H1 (cell line): ENCODE data around the gene HMGN3.

Source experiments
- EP300 ChIP-seq, 2 experiments: IDR thresholded peaks; 1 replicate in 1 of 2; 2 replicates in 1 of 2; pipeline ENCODE4 v1.6.1; 2011 to 2012; ENCODE audit warnings: low read depth in 2 of 2, low read length in 2 of 2, mild to moderate bottlenecking in 2 of 2, borderline replicate concordance in 1 of 2, inconsistent platforms in 1 of 2, moderate library complexity in 1 of 2
- EZH2 ChIP-seq: fragments of 200-600 bp; sonication (generic); IDR thresholded peaks from 2 replicates; pipeline ENCODE4 v1.7.1; 2012; ENCODE audit warnings: low read depth, mild to moderate bottlenecking, moderate library complexity, low read length, inconsistent platforms; ENCODE audit not compliant: severe bottlenecking
- GABPA ChIP-seq: IDR thresholded peaks from 2 replicates; pipeline ENCODE4 v1.6.1; 2011; ENCODE audit warnings: mild to moderate bottlenecking, low read length, moderate library complexity, borderline replicate concordance; ENCODE audit not compliant: insufficient read depth
- HDAC6 ChIP-seq: IDR thresholded peaks from one replicate; pipeline ENCODE4 v1.7.1; 2012; ENCODE audit warnings: low read depth, mild to moderate bottlenecking, inconsistent platforms, low read length, moderate library complexity
- JUN ChIP-seq: IDR thresholded peaks from 2 replicates; pipeline ENCODE4 v1.6.1; 2011; ENCODE audit warnings: low read depth, mild to moderate bottlenecking, improper control_type of control experiment, low read length
- MAFK ChIP-seq: IDR thresholded peaks from 2 replicates; pipeline ENCODE4 v1.6.1; 2012; ENCODE audit warnings: low read depth, mild to moderate bottlenecking, improper control_type of control experiment, low read length
- MAX ChIP-seq: IDR thresholded peaks from 2 replicates; pipeline ENCODE4 v1.6.1; 2012; ENCODE audit warnings: inconsistent platforms
- NANOG ChIP-seq: IDR thresholded peaks from 2 replicates; pipeline ENCODE4 v1.6.1; 2011; ENCODE audit warnings: low read length, low read depth, mild to moderate bottlenecking, inconsistent platforms; ENCODE audit not compliant: insufficient read depth, poor library complexity, severe bottlenecking
- POLR2A ChIP-seq, 2 experiments: IDR thresholded peaks; 1 replicate in 1 of 2; 2 replicates in 1 of 2; pipeline ENCODE4 v1.6.1; 2011; ENCODE audit warnings: low read depth in 2 of 2, low read length in 2 of 2, mild to moderate bottlenecking in 2 of 2; ENCODE audit errors: control extremely low read depth in 1 of 2
- SRF ChIP-seq: IDR thresholded peaks from 2 replicates; pipeline ENCODE4 v1.6.1; 2011; ENCODE audit warnings: mild to moderate bottlenecking, low read depth, low read length, moderate library complexity
- TBP ChIP-seq: IDR thresholded peaks from 2 replicates; pipeline ENCODE4 v1.6.1; 2011; ENCODE audit warnings: low read depth, low read length, improper control_type of control experiment
- TF ChIP-seq, protein P1 (sequence below), 3 experiments: IDR thresholded peaks; 1 replicate in 2 of 3; 2 replicates in 1 of 3; pipeline versions ENCODE4 v1.5.1 to v1.6.1; 2011; ENCODE audit warnings: low read length in 3 of 3, mild to moderate bottlenecking in 3 of 3, inconsistent platforms in 2 of 3, low read depth in 1 of 3, moderate library complexity in 1 of 3; ENCODE audit not compliant: insufficient read depth in 1 of 3; ENCODE audit errors: control extremely low read depth in 1 of 3
- TF ChIP-seq, protein P2 (sequence below): IDR thresholded peaks from 2 replicates; pipeline ENCODE4 v1.6.1; 2011; ENCODE audit warnings: low read depth, mild to moderate bottlenecking, low read length; ENCODE audit not compliant: insufficient read depth

- no peak for TF ChIP-seq EZH2
- no peak for TF ChIP-seq GABPA
- no peak for TF ChIP-seq SRF
- TF ChIP-seq JUN, result no peak
- TF ChIP-seq EP300 (IDR thresholded peaks at IDR 0.05; ENCODE audit: borderline replicate concordance in 1 of 2, low read depth in 2 of 2, low read length in 2 of 2), result no peak
- TF ChIP-seq, protein P1, sequence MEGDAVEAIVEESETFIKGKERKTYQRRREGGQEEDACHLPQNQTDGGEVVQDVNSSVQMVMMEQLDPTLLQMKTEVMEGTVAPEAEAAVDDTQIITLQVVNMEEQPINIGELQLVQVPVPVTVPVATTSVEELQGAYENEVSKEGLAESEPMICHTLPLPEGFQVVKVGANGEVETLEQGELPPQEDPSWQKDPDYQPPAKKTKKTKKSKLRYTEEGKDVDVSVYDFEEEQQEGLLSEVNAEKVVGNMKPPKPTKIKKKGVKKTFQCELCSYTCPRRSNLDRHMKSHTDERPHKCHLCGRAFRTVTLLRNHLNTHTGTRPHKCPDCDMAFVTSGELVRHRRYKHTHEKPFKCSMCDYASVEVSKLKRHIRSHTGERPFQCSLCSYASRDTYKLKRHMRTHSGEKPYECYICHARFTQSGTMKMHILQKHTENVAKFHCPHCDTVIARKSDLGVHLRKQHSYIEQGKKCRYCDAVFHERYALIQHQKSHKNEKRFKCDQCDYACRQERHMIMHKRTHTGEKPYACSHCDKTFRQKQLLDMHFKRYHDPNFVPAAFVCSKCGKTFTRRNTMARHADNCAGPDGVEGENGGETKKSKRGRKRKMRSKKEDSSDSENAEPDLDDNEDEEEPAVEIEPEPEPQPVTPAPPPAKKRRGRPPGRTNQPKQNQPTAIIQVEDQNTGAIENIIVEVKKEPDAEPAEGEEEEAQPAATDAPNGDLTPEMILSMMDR (IDR thresholded peaks at IDR 0.05; ENCODE audit: control extremely low read depth in 1 of 3, insufficient read depth in 1 of 3, low read depth in 1 of 3, low read length in 3 of 3), result no peak
- no peak for TF ChIP-seq POLR2A (IDR thresholded peaks at IDR 0.05; ENCODE audit: control extremely low read depth in 1 of 2, low read depth in 2 of 2, low read length in 2 of 2)
- TF ChIP-seq HDAC6, result no peak
- TF ChIP-seq TBP, result no peak
- TF ChIP-seq, protein P2, sequence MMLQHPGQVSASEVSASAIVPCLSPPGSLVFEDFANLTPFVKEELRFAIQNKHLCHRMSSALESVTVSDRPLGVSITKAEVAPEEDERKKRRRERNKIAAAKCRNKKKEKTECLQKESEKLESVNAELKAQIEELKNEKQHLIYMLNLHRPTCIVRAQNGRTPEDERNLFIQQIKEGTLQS, result no peak
- TF ChIP-seq MAFK, result no peak
- no peak for TF ChIP-seq NANOG
- no peak for TF ChIP-seq MAX
Measured at GRCh38 chr6:79189760-79190350, 44.6 kb downstream of the HMGN3 start.
